Stomach (tissue), 9 donors: ENCODE results near the gene ASTN1. TPM values are rescaled to one million over a fixed set of nuclear protein-coding genes. Genes with fewer than 3 reads are reported as not detected.

ENCODE experiments used
- DNase-seq, 2 donors: peaks; one replicate each; pipeline versions ENCODE4 v3.0.0 to v3.0.0-alpha.2; 2013 to 2019
- H3K27ac ChIP-seq, 5 donors: fragments of 200-600 bp in 4 of 5; sonication (generic) in 4 of 5; one replicate each; pipeline ENCODE4 v1.5.1; 2013 to 2019; ENCODE audit warnings: mild to moderate bottlenecking in 1 of 5, moderate library complexity in 1 of 5
- H3K27me3 ChIP-seq, 3 donors: fragments of 200-600 bp; sonication (generic); one replicate each; pipeline ENCODE4 v1.5.1; 2017 to 2019; ENCODE audit warnings: mixed run types in 1 of 3
- H3K36me3 ChIP-seq, 4 donors: fragments of 200-600 bp; sonication (generic); 1 replicate in 3 of 4; 2 replicates in 1 of 4; pipeline ENCODE4 v1.5.1; 2016 to 2019
- H3K4me1 ChIP-seq, 4 donors: fragments of 200-600 bp; sonication (generic); one replicate each; pipeline ENCODE4 v1.5.1; 2016 to 2019
- H3K4me3 ChIP-seq, 4 donors: fragments of 200-600 bp; sonication (generic) in 3 of 4; one replicate each; pipeline ENCODE4 v1.5.1; 2016 to 2019; ENCODE audit warnings: mild to moderate bottlenecking in 1 of 4
- H3K9me3 ChIP-seq, 4 donors: fragments of 200-600 bp; sonication (generic); one replicate each; pipeline ENCODE4 v1.5.1; 2016 to 2019
- EP300 ChIP-seq: sonication (generic); formaldehyde crosslinking; IDR thresholded peaks from one replicate; pipeline ENCODE4 v1.6.1; 2017; ENCODE audit warnings: antibody characterized with exemption
- POLR2A ChIP-seq, 4 donors: fragments of 450-650 bp; IDR thresholded peaks; one replicate each; pipeline ENCODE4 v1.6.1; 2016; ENCODE audit warnings: antibody characterized with exemption in 4 of 4, control low read depth in 2 of 4, mild to moderate bottlenecking in 1 of 4, moderate library complexity in 1 of 4
- POLR2AphosphoS5 ChIP-seq, 3 donors: sonication (generic); formaldehyde crosslinking; IDR thresholded peaks; one replicate each; pipeline ENCODE4 v1.6.1; 2016; ENCODE audit warnings: antibody characterized with exemption in 3 of 3
- WGBS, 5 donors: extraction: QIAGEN DNeasy Blood & Tissue Kit in 3 of 5; methylation state at CpG; one replicate each; pipeline versions ENCODE4 v1.1.5 to v1.1.7; 2013 to 2018; 5-methylcytosine and 5-hydroxymethylcytosine counted together
- intact Hi-C: fragments of 100-400 bp; cut with DNase I; formaldehyde crosslinking; loops from one replicate; pipeline ENCODE4 v1.15.1; 2023; ENCODE audit warnings: low total_unique reads
- polyA plus RNA-seq, 3 donors: library from polyadenylated mRNA; stranded (reverse); fragments of 200-250 nt; gene quantifications; one replicate each; pipeline ENCODE4 v1.2.3, GENCODE V29; 2013
- total RNA-seq, 5 donors: library from RNA; depleted of rRNA; stranded (reverse); fragments of >200 nt; gene quantifications; one replicate each; pipeline versions ENCODE4 v1.1.0 to v1.2.3, GENCODE V29; 2014 to 2016
- TF ChIP-seq, protein P1 (sequence below), 7 experiments: fragments of 450-650 bp in 4 of 7; fragments of 200-600 bp in 3 of 7; sonication (generic) in 3 of 7; IDR thresholded peaks; one replicate each; pipeline ENCODE4 v1.5.1; 2016 to 2019; ENCODE audit warnings: antibody characterized with exemption in 7 of 7, control low read depth in 2 of 7, mild to moderate bottlenecking in 1 of 7
- donor health status: healthy with polysubstance abuse.
- donor health status: Bipolar disorder and iron deficiency.
- donor health status: healthy.

Gene ASTN1
- total and polyA plus RNA-seq, 8 donors: 0.13 to 2.4 (median 0.51) TPM; not detected in 4

DNA sequence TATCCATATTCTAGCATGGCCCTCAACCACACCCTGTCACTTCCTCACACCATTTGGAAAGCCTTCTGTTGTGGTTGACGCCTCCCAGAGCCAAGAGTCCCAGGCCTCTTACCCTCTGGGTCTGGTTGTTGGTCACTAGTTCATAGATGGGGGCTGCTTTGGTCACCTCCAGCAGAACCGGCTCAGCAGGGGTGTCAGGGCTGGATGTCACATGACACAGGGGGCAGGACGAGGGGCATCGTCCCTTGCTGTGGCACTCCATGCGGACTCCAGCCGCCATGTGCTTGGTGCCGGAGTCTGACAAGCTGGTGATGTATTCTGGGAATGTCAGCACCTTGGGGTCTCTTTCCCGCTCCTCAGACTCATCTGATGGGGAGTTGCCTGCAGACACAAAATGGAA is 270.1 kb downstream of the ASTN1 start:
- TF ChIP-seq POLR2A (IDR thresholded peaks at IDR 0.05) (no peak), POLR2AphosphoS5 (IDR thresholded peaks at IDR 0.05) (no peak), EP300 (no peak)
- TF ChIP-seq, protein P1, sequence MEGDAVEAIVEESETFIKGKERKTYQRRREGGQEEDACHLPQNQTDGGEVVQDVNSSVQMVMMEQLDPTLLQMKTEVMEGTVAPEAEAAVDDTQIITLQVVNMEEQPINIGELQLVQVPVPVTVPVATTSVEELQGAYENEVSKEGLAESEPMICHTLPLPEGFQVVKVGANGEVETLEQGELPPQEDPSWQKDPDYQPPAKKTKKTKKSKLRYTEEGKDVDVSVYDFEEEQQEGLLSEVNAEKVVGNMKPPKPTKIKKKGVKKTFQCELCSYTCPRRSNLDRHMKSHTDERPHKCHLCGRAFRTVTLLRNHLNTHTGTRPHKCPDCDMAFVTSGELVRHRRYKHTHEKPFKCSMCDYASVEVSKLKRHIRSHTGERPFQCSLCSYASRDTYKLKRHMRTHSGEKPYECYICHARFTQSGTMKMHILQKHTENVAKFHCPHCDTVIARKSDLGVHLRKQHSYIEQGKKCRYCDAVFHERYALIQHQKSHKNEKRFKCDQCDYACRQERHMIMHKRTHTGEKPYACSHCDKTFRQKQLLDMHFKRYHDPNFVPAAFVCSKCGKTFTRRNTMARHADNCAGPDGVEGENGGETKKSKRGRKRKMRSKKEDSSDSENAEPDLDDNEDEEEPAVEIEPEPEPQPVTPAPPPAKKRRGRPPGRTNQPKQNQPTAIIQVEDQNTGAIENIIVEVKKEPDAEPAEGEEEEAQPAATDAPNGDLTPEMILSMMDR (IDR thresholded peaks at IDR 0.05): no peak
- no peak for DNase-seq
- H3K4me3 ChIP-seq: no peak overlapping the region
- H3K9me3 ChIP-seq: no peaks in the 10 kb centered on the region
- H3K27ac ChIP-seq: no peak overlapping the region
- peaks cover 0 to 34% (median 9%) of the 10 kb centered on the region in 3 donors for H3K27me3 ChIP-seq
- H3K36me3 ChIP-seq: no peaks in the 10 kb centered on the region
- WGBS, 5 donors: 83 to 91% (median 88%) methylated on average over 7 to 8 of the region's 8 CpGs
- intact Hi-C loops: loop anchor here (10.0 kb wide), 1 partner anchor 290 kb away; no protein-coding TSS in a partner anchor
- peaks cover 0 to 9% (median 9%) of the 10 kb centered on the region in 4 donors for H3K4me1 ChIP-seq

GRCh38 chr1:176893625-176894352 is 270.7 kb downstream of the ASTN1 start:
- TF ChIP-seq EP300: no peak
- TF ChIP-seq, protein P1 (IDR thresholded peaks at IDR 0.05): no peak
- no peaks in the 10 kb centered on the region for H3K36me3 ChIP-seq
- no peak overlapping the region for H3K4me3 ChIP-seq
- intact Hi-C loops: loop anchor here (10.0 kb wide), 1 partner anchor 291 kb away; no protein-coding TSS in a partner anchor
- H3K27ac ChIP-seq: no peak overlapping the region
- H3K4me1 ChIP-seq: peaks cover 0 to 9% (median 9%) of the 10 kb centered on the region in 4 donors
- H3K9me3 ChIP-seq: no peaks in the 10 kb centered on the region
- no peak for DNase-seq
- peaks cover 0 to 28% (median 9%) of the 10 kb centered on the region in 3 donors for H3K27me3 ChIP-seq
- 46 to 58% (median 53%) methylated on average over 7 of the region's 7 CpGs for WGBS, 5 donors

DNA sequence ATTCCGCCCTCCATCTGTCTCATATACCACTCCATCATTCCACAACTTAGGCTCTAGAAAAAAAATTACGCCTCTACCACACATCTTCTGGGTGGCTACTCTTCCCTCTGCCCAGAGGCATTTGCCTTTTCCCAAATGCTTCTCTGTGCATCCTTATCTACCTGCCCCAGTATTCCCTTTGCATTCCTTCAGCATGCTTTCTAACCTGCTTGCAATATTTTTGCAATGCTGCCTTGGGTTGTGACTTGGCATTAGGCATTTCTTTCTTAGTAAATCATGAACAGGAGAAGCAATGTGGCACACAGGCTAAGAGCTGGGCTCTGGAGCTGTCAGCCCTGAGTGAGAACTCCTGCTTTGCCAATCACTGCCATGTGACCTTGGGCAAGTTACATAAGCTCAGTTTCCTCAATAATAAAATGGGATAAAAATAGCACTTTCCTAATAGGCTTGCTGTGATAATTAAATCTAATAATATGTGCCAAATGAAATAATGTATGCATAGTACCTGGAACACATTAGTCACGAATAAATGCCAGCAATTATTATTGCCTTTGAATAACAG is 276.0 kb downstream of the ASTN1 start:
- 75 to 85% (median 80%) methylated on average over 3 of the region's 3 CpGs for WGBS, 5 donors
- TF ChIP-seq POLR2AphosphoS5 (IDR thresholded peaks at IDR 0.05) (no peak), POLR2A (IDR thresholded peaks at IDR 0.05) (no peak), EP300 (no peak)
- TF ChIP-seq, protein P1 (IDR thresholded peaks at IDR 0.05): no peak
- no peak overlapping the region for H3K4me3 ChIP-seq
- no peaks in the 10 kb centered on the region for H3K36me3 ChIP-seq
- intact Hi-C loops: no loop called here
- no peak overlapping the region for H3K27ac ChIP-seq
- H3K9me3 ChIP-seq: no peaks in the 10 kb centered on the region
- H3K27me3 ChIP-seq: no peaks in the 10 kb centered on the region
- H3K4me1 ChIP-seq: no peaks in the 10 kb centered on the region
- DNase-seq: no peak

GRCh38 chr1:176885751-176886150 is 278.8 kb downstream of the ASTN1 start:
- no peak for DNase-seq
- TF ChIP-seq POLR2AphosphoS5 (IDR thresholded peaks at IDR 0.05) (no peak), POLR2A (IDR thresholded peaks at IDR 0.05) (no peak), EP300 (no peak)
- TF ChIP-seq, protein P1 (IDR thresholded peaks at IDR 0.05): no peak
- H3K36me3 ChIP-seq: no peaks in the 10 kb centered on the region

More at GRCh38 chr1:176885751-176886150, 278.8 kb downstream of the ASTN1 start:
- H3K9me3 ChIP-seq: no peaks in the 10 kb centered on the region
- no peak overlapping the region for H3K27ac ChIP-seq
- H3K4me3 ChIP-seq: no peak overlapping the region
- intact Hi-C loops: no loop called here
- H3K27me3 ChIP-seq: no peaks in the 10 kb centered on the region
- H3K4me1 ChIP-seq: no peaks in the 10 kb centered on the region
- WGBS, 5 donors: 53 to 74% (median 67%) methylated on average over 2 of the region's 2 CpGs
